ENCODE measurements around the gene MAT1A.

Gene MAT1A

GRCh38 chr10:80268266-80268665, 21.2 kb downstream of the MAT1A start:
- TF ChIP-seq, protein P1, sequence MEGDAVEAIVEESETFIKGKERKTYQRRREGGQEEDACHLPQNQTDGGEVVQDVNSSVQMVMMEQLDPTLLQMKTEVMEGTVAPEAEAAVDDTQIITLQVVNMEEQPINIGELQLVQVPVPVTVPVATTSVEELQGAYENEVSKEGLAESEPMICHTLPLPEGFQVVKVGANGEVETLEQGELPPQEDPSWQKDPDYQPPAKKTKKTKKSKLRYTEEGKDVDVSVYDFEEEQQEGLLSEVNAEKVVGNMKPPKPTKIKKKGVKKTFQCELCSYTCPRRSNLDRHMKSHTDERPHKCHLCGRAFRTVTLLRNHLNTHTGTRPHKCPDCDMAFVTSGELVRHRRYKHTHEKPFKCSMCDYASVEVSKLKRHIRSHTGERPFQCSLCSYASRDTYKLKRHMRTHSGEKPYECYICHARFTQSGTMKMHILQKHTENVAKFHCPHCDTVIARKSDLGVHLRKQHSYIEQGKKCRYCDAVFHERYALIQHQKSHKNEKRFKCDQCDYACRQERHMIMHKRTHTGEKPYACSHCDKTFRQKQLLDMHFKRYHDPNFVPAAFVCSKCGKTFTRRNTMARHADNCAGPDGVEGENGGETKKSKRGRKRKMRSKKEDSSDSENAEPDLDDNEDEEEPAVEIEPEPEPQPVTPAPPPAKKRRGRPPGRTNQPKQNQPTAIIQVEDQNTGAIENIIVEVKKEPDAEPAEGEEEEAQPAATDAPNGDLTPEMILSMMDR (IDR thresholded peaks at IDR 0.05; ENCODE audit: low read depth, low read length) = no peak
- peak in 1 of 2 donors; percentile 24 for DNase-seq (ENCODE audit: low read depth in 2 of 2)
- no peak overlapping the region for H3K4me3 ChIP-seq (replicated peaks in 1 of 2; ENCODE audit: low read depth in 2 of 2, low read length in 2 of 2)

DNA sequence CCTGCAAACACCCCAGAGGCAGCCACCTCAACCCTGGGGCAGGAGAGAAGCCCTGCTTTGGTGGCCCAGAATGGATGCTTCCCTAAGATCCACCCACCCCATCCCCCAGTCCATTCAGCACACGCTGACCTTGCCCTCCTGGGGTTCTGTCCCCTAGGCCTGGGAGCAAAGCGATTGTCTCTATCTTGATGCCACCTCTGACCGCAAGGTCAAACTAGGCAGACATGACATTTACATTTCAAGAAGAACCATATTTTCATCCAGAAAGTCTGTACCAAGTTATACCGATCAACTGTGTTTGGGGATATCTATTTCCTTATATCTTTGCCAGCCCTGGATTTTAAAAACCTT, 23.0 kb downstream of the MAT1A start:
- TF ChIP-seq, protein P1 (IDR thresholded peaks at IDR 0.05; ENCODE audit: low read depth, low read length) = no peak
- no peak overlapping the region for H3K4me3 ChIP-seq (replicated peaks in 1 of 2; ENCODE audit: low read depth in 2 of 2, low read length in 2 of 2)
- DNase-seq (ENCODE audit: low read depth in 2 of 2) = no peak

- TF ChIP-seq, protein P1 (IDR thresholded peaks at IDR 0.05; ENCODE audit: low read depth, low read length) = no peak
- DNase-seq (ENCODE audit: low read depth in 2 of 2) = no peak
- no peak overlapping the region for H3K4me3 ChIP-seq (replicated peaks in 1 of 2; ENCODE audit: low read depth in 2 of 2, low read length in 2 of 2)
Measured at GRCh38 chr10:80265740-80266512, 23.5 kb downstream of the MAT1A start.

GRCh38 chr10:80264081-80265056, 25.1 kb downstream of the MAT1A start:
- TF ChIP-seq, protein P1 (IDR thresholded peaks at IDR 0.05; ENCODE audit: low read depth, low read length) = no peak
- DNase-seq (ENCODE audit: low read depth in 2 of 2) = no peak
- H3K4me3 ChIP-seq (replicated peaks in 1 of 2; ENCODE audit: low read depth in 2 of 2, low read length in 2 of 2) = no peak overlapping the region

GRCh38 chr10:80261316-80262030, 28.0 kb downstream of the MAT1A start:
- TF ChIP-seq, protein P1 (IDR thresholded peaks at IDR 0.05; ENCODE audit: low read depth, low read length) = no peak
- H3K4me3 ChIP-seq (replicated peaks in 1 of 2; ENCODE audit: low read depth in 2 of 2, low read length in 2 of 2) = no peak overlapping the region
- no peak for DNase-seq (ENCODE audit: low read depth in 2 of 2)

Measured in cardiac fibroblast (primary cell).